Smooth muscle cell (in vitro differentiated cells): ENCODE data around the gene PPFIBP1. TPM values are rescaled to one million over a fixed set of nuclear protein-coding genes. Genes with fewer than 3 reads are reported as not detected.

Source experiments
- DNase-seq: peaks from one replicate; lab custom pipeline; 2025; ENCODE audit not compliant: unreplicated experiment; lab: John Stamatoyannopoulos, UW
- H2AFZ ChIP-seq: fragments of 200-600 bp; sonication (generic); 2 replicates; pipeline ENCODE4 v1.6.0; 2016; ENCODE audit warnings: antibody characterized with exemption, low read depth, mild to moderate bottlenecking
- H3F3A ChIP-seq: fragments of 200-600 bp; sonication (generic); 2 replicates; pipeline ENCODE4 v1.6.0; 2017; ENCODE audit warnings: antibody characterized with exemption, low read depth
- H3K27ac ChIP-seq: fragments of 200-600 bp; sonication (generic); 2 replicates; pipeline ENCODE4 v1.5.1; 2016; ENCODE audit warnings: low read depth, mild to moderate bottlenecking
- H3K27me3 ChIP-seq: fragments of 200-600 bp; sonication (generic); 2 replicates; pipeline ENCODE4 v1.6.1; 2016; ENCODE audit warnings: low read depth, mild to moderate bottlenecking
- H3K36me3 ChIP-seq: fragments of 200-600 bp; sonication (generic); 2 replicates; pipeline ENCODE4 v1.5.1; 2016; ENCODE audit warnings: low read depth
- H3K4me1 ChIP-seq: fragments of 200-600 bp; sonication (generic); 2 replicates; pipeline ENCODE4 v1.5.1; 2016; ENCODE audit warnings: low read depth
- H3K4me2 ChIP-seq: fragments of 200-600 bp; sonication (generic); 2 replicates; pipeline ENCODE4 v1.6.0; 2016; ENCODE audit warnings: mild to moderate bottlenecking
- H3K4me3 ChIP-seq: fragments of 200-600 bp; sonication (generic); 2 replicates; pipeline ENCODE4 v1.5.1; 2016; ENCODE audit warnings: mild to moderate bottlenecking
- H3K79me2 ChIP-seq: fragments of 200-600 bp; sonication (generic); 2 replicates; pipeline ENCODE4 v1.6.0; 2016; ENCODE audit warnings: low read depth, mild to moderate bottlenecking
- H3K9ac ChIP-seq: fragments of 200-600 bp; sonication (generic); 2 replicates; pipeline ENCODE4 v1.6.0; 2016; ENCODE audit warnings: low read depth
- H3K9me3 ChIP-seq: fragments of 200-600 bp; sonication (generic); replicated peaks from 2 replicates; pipeline ENCODE4 v1.5.1; 2016; ENCODE audit warnings: low read depth
- H4K20me1 ChIP-seq: fragments of 200-600 bp; sonication (generic); 2 replicates; pipeline ENCODE4 v1.6.0; 2016; ENCODE audit warnings: low read depth
- CTCF ChIP-seq: fragments of 200-600 bp; sonication (generic); IDR thresholded peaks from 2 replicates; pipeline ENCODE4 v1.5.1; 2017; ENCODE audit warnings: borderline replicate concordance, mild to moderate bottlenecking, antibody characterized with exemption; ENCODE audit not compliant: insufficient read depth, poor library complexity, severe bottlenecking
- WGBS: methylation state at CpG from one replicate; pipeline ENCODE4 v1.1.7; 2016; ENCODE audit warnings: low lambda C conversion rate; 5-methylcytosine and 5-hydroxymethylcytosine counted together
- polyA plus RNA-seq: library from polyadenylated mRNA; unstranded; fragments of >200 nt; fragmentation: Nextera tagmentation; extraction: Ambion mirVana; gene quantifications from 2 replicates; pipeline ENCODE4 v1.2.1, GENCODE V29; 2016
- total RNA-seq: library from RNA; depleted of rRNA; stranded (reverse); fragments of >200 nt; gene quantifications from 2 replicates; pipeline ENCODE4 v1.2.3, GENCODE V29; 2014

The PPFIBP1 gene
- total and polyA plus RNA-seq, 2 experiments from 2014 or later = 45.7 to 150 TPM

GRCh38 chr12:27504507-27504906 is 19.5 kb upstream of the PPFIBP1 start:
- Histone ChIP-seq H3K4me2 (no peak overlapping the region), H3K27ac (no peak overlapping the region), H3K79me2 (no peaks in the 10 kb centered on the region), H2AFZ (no peak overlapping the region), H3K4me1 (no peaks in the 10 kb centered on the region), H3F3A (no peaks in the 10 kb centered on the region), H3K9ac (no peak overlapping the region), H3K9me3 (no peaks in the 10 kb centered on the region), H3K36me3 (no peaks in the 10 kb centered on the region), H3K4me3 (no peak overlapping the region), H4K20me1 (no peaks in the 10 kb centered on the region), H3K27me3 (no peaks in the 10 kb centered on the region)
- TF ChIP-seq CTCF = no peak
- 85% methylated on average over 2 of the region's 2 CpGs for WGBS
- DNase-seq = no peak

GRCh38 chr12:27505109-27505508 is 18.9 kb upstream of the PPFIBP1 start:
- no peak overlapping the region for H3K4me2 ChIP-seq
- H3K9me3 ChIP-seq = no peaks in the 10 kb centered on the region
- no peak overlapping the region for H3K9ac ChIP-seq
- H3K36me3 ChIP-seq = no peaks in the 10 kb centered on the region
- WGBS = 91% methylated on average over 2 of the region's 2 CpGs
- H3K79me2 ChIP-seq = no peaks in the 10 kb centered on the region
- no peak for DNase-seq
- TF ChIP-seq CTCF = no peak
- no peak overlapping the region for H3K27ac ChIP-seq
- H3K27me3 ChIP-seq = no peaks in the 10 kb centered on the region
- no peak overlapping the region for H3K4me3 ChIP-seq
- no peaks in the 10 kb centered on the region for H3F3A ChIP-seq
- no peak overlapping the region for H2AFZ ChIP-seq
- no peaks in the 10 kb centered on the region for H3K4me1 ChIP-seq
- H4K20me1 ChIP-seq = no peaks in the 10 kb centered on the region

- no peaks in the 10 kb centered on the region for H3K9me3 ChIP-seq
- DNase-seq = no peak
- TF ChIP-seq CTCF = no peak
- no peaks in the 10 kb centered on the region for H3K36me3 ChIP-seq
- H3F3A ChIP-seq = no peaks in the 10 kb centered on the region
- H3K79me2 ChIP-seq = no peaks in the 10 kb centered on the region
- H4K20me1 ChIP-seq = no peaks in the 10 kb centered on the region
- no peak overlapping the region for H3K4me2 ChIP-seq
- no peak overlapping the region for H3K9ac ChIP-seq
- H3K27me3 ChIP-seq = no peaks in the 10 kb centered on the region
- H3K4me3 ChIP-seq = no peak overlapping the region
- H2AFZ ChIP-seq = no peak overlapping the region
- H3K27ac ChIP-seq = no peak overlapping the region
- H3K4me1 ChIP-seq = no peaks in the 10 kb centered on the region
Observed at GRCh38 chr12:27505761-27506160, 18.2 kb upstream of the PPFIBP1 start.

- WGBS = 82% methylated on average over 2 of the region's 2 CpGs
- Histone ChIP-seq H3K79me2 (no peaks in the 10 kb centered on the region), H3K27ac (no peak overlapping the region), H3K4me1 (no peaks in the 10 kb centered on the region), H3K9ac (no peak overlapping the region), H3K36me3 (no peaks in the 10 kb centered on the region), H2AFZ (no peak overlapping the region), H3K9me3 (no peaks in the 10 kb centered on the region), H3K4me2 (no peak overlapping the region), H3K4me3 (no peak overlapping the region), H3K27me3 (no peaks in the 10 kb centered on the region), H4K20me1 (no peaks in the 10 kb centered on the region), H3F3A (no peaks in the 10 kb centered on the region)
- no peak for TF ChIP-seq CTCF
- no peak for DNase-seq
Observed at GRCh38 chr12:27506645-27507189, 17.3 kb upstream of the PPFIBP1 start.
